Esophagus muscularis mucosa (tissue), 4 donors: ENCODE results near the gene PPP1R1B.

Source experiments
- EP300 ChIP-seq: sonication (generic); formaldehyde crosslinking; IDR thresholded peaks from one replicate; pipeline ENCODE4 v1.6.1; 2017; ENCODE audit warnings: antibody characterized with exemption
- POLR2AphosphoS5 ChIP-seq, 2 donors: sonication (generic); formaldehyde crosslinking; IDR thresholded peaks; one replicate each; pipeline ENCODE4 v1.6.1; 2017; ENCODE audit warnings: antibody characterized with exemption in 2 of 2
- TF ChIP-seq, protein P1 (sequence below), 3 experiments: fragments of 200-600 bp in 2 of 3; fragments of 450-650 bp in 1 of 3; sonication (generic) in 2 of 3; IDR thresholded peaks; one replicate each; pipeline ENCODE4 v1.5.1; 2017 to 2019; ENCODE audit warnings: antibody characterized with exemption in 3 of 3, mild to moderate bottlenecking in 2 of 3, moderate library complexity in 1 of 3

DNA sequence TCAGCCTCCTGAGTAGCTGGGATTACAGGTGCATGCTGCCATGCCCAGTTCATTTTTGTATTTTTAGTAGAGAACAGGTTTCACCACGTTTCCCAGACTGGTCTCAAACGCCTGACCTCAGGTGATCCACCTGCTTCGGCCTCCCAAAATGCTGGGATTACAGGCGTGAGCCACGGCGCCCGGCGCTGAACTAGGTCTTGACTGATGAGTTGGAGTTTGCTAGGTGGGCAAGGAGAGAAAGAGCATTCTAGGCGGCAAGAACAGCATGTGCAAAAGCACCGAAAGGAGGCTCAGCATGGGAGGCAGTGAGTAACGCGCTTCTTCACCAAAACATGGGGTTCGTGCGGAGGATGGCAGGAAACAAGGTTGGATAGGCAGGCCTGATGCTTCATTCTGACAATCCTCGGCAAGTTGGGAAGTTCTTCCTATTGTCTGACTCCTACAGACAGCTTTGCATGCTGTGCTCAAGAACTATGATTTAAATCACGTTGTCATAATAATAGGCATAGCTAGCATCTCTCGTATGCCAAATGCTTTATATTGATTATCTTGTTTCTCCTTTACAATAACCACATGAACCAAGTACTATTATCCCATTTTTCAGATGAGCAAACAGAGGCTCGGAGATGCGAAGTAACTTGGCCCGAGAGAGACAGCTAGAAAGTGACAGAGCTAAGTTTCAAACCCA, 45.5 kb upstream of the PPP1R1B start:
- TF ChIP-seq, protein P1, sequence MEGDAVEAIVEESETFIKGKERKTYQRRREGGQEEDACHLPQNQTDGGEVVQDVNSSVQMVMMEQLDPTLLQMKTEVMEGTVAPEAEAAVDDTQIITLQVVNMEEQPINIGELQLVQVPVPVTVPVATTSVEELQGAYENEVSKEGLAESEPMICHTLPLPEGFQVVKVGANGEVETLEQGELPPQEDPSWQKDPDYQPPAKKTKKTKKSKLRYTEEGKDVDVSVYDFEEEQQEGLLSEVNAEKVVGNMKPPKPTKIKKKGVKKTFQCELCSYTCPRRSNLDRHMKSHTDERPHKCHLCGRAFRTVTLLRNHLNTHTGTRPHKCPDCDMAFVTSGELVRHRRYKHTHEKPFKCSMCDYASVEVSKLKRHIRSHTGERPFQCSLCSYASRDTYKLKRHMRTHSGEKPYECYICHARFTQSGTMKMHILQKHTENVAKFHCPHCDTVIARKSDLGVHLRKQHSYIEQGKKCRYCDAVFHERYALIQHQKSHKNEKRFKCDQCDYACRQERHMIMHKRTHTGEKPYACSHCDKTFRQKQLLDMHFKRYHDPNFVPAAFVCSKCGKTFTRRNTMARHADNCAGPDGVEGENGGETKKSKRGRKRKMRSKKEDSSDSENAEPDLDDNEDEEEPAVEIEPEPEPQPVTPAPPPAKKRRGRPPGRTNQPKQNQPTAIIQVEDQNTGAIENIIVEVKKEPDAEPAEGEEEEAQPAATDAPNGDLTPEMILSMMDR (IDR thresholded peaks at IDR 0.05) = no peak
- no peak for TF ChIP-seq POLR2AphosphoS5 (IDR thresholded peaks at IDR 0.05)
- no peak for TF ChIP-seq EP300
